RWPE1 (cell line): Measurements from ENCODE around the gene BASP1.

Experiments used
- CTCF ChIA-PET: fragments of 350-600 bp; sonication (Branson Sonifier 250); formaldehyde crosslinking; extraction: SDS; loops from one replicate; lab custom pipeline; 2021; lab: Yijun Ruan, JAX
- POLR2A ChIA-PET: fragments of 400-600 bp; formaldehyde crosslinking; extraction: SDS; loops from one replicate; lab custom pipeline; 2020; ENCODE audit warnings: antibody characterized with exemption; ENCODE audit not compliant: low non-redundant PET; lab: Yijun Ruan, JAX
- DNase-seq: peaks from one replicate; pipeline ENCODE4 v3.0.0; 2012; ENCODE audit warnings: low spot score
- H3K27ac ChIP-seq: fragments of 450-650 bp; 2 replicates; pipeline ENCODE4 v1.5.1; 2017
- CTCF ChIP-seq: fragments of 450-650 bp; conservative IDR thresholded peaks from 2 replicates; pipeline ENCODE4 v1.5.1; 2017; ENCODE audit warnings: low read depth, mild to moderate bottlenecking

Gene BASP1

GRCh38 chr5:17275289-17276158 lies 58.1 kb downstream of the BASP1 start:
- POLR2A ChIA-PET: no interaction called here
- no peak for TF ChIP-seq CTCF
- DNase-seq: no peak
- CTCF ChIA-PET: no interaction called here
- no peak overlapping the region for H3K27ac ChIP-seq

GRCh38 chr5:17276445-17276844 lies 59.0 kb downstream of the BASP1 start:
- TF ChIP-seq CTCF: no peak
- POLR2A ChIA-PET: no interaction called here
- no peak for DNase-seq
- H3K27ac ChIP-seq: no peak overlapping the region
- CTCF ChIA-PET: no interaction called here

- CTCF ChIA-PET: no interaction called here
- H3K27ac ChIP-seq: no peak overlapping the region
- DNase-seq: no peak
- POLR2A ChIA-PET: no interaction called here
- no peak for TF ChIP-seq CTCF
These were observed 60.5 kb downstream of the BASP1 start for GRCh38 chr5:17277907-17278306.

- POLR2A ChIA-PET: no interaction called here
- CTCF ChIA-PET: interaction anchor here (0.6 kb wide), 1 partner anchor 1956 kb away, joined by 3 read pairs; no protein-coding TSS in a partner anchor
- no peak for DNase-seq
- no peak for TF ChIP-seq CTCF
- no peak overlapping the region for H3K27ac ChIP-seq
These were observed 61.5 kb downstream of the BASP1 start for GRCh38 chr5:17278931-17279330.

GRCh38 chr5:17279487-17279886 lies 62.1 kb downstream of the BASP1 start:
- no peak for TF ChIP-seq CTCF
- CTCF ChIA-PET: interaction anchor here (0.5 to 0.6 kb wide), 2 partner anchors 20 to 1957 kb away, joined by 3 to 4 read pairs; no protein-coding TSS in a partner anchor
- POLR2A ChIA-PET: interaction anchor here (0.5 kb wide), 1 partner anchor 24 kb away, joined by 3 read pairs; no protein-coding TSS in a partner anchor
- no peak for DNase-seq
- no peak overlapping the region for H3K27ac ChIP-seq

GRCh38 chr5:17282283-17283120 lies 65.1 kb downstream of the BASP1 start:
- CTCF ChIA-PET: interaction anchor here (0.7 kb wide), 1 partner anchor 14 kb away, joined by 3 read pairs; no protein-coding TSS in a partner anchor
- POLR2A ChIA-PET: interaction anchor here (0.7 kb wide), 2 partner anchors 12 to 31 kb away, joined by 3 read pairs; no protein-coding TSS in a partner anchor
- DNase-seq: no peak
- TF ChIP-seq CTCF: no peak
- no peak overlapping the region for H3K27ac ChIP-seq
